ENCODE measurements around the gene SFPQ. TPM values are rescaled to one million over a fixed set of nuclear protein-coding genes. Genes with fewer than 3 reads are reported as not detected.
"Not testable (repeated sequence)": the region's sequence is repeated elsewhere in the genome, so short reads cannot be mapped to it uniquely, and the experiment has no call there.

Gene SFPQ, protein sequence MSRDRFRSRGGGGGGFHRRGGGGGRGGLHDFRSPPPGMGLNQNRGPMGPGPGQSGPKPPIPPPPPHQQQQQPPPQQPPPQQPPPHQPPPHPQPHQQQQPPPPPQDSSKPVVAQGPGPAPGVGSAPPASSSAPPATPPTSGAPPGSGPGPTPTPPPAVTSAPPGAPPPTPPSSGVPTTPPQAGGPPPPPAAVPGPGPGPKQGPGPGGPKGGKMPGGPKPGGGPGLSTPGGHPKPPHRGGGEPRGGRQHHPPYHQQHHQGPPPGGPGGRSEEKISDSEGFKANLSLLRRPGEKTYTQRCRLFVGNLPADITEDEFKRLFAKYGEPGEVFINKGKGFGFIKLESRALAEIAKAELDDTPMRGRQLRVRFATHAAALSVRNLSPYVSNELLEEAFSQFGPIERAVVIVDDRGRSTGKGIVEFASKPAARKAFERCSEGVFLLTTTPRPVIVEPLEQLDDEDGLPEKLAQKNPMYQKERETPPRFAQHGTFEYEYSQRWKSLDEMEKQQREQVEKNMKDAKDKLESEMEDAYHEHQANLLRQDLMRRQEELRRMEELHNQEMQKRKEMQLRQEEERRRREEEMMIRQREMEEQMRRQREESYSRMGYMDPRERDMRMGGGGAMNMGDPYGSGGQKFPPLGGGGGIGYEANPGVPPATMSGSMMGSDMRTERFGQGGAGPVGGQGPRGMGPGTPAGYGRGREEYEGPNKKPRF
- total RNA-seq (248 TPM), polyA plus RNA-seq (ENCODE audit: insufficient read depth, low read depth, low replicate concordance) (140 TPM)
- long read RNA-seq, donor 1, transcript SFPQ-203 (3 exons, 1,431 nt), result minor isoform, 21 of 219 reads
- long read RNA-seq, donor 1, transcript SFPQ-205 (3 exons, 2,835 nt), result minor isoform, 31 of 219 reads
- long read RNA-seq, donor 1, transcript SFPQ-207 (2 exons, 440 nt), result minor isoform, 6 of 219 reads
- long read RNA-seq, donor 1, transcript SFPQ-201 (10 exons, 3,747 nt), result major isoform, 32 of 219 reads
- long read RNA-seq, donor 1, partial matches to known transcripts, result 119 of 219 reads
- long read RNA-seq, donor 1, other reads (novel, unspliced or antisense), result 7 of 219 reads
- long read RNA-seq, donor 2, transcript SFPQ-205 (3 exons, 2,835 nt), result major isoform, 87 of 403 reads
- long read RNA-seq, donor 2, transcript SFPQ-203 (3 exons, 1,431 nt), result minor isoform, 38 of 403 reads
- long read RNA-seq, donor 2, transcript SFPQ-209 (2 exons, 339 nt), result minor isoform, 22 of 403 reads
- long read RNA-seq, donor 2, transcript SFPQ-201 (10 exons, 3,747 nt), result minor isoform, 24 of 403 reads
- long read RNA-seq, donor 2, partial matches to known transcripts, result 193 of 403 reads
- long read RNA-seq, donor 2, other reads (novel, unspliced or antisense), result 21 of 403 reads
- long read RNA-seq, donor 3, transcript SFPQ-205 (3 exons, 2,835 nt), result major isoform, 100 of 506 reads
- long read RNA-seq, donor 3, transcript SFPQ-201 (10 exons, 3,747 nt), result minor isoform, 19 of 506 reads
- long read RNA-seq, donor 3, transcript SFPQ-209 (2 exons, 339 nt), result minor isoform, 19 of 506 reads
- long read RNA-seq, donor 3, transcript SFPQ-203 (3 exons, 1,431 nt), result minor isoform, 50 of 506 reads
- long read RNA-seq, donor 3, partial matches to known transcripts, result 293 of 506 reads
- long read RNA-seq, donor 3, other reads (novel, unspliced or antisense), result 5 of 506 reads
- long read RNA-seq, donor 4, transcript SFPQ-203 (3 exons, 1,431 nt), result minor isoform, 49 of 255 reads
- long read RNA-seq, donor 4, transcript SFPQ-205 (3 exons, 2,835 nt), result major isoform, 69 of 255 reads
- long read RNA-seq, donor 4, transcript SFPQ-209 (2 exons, 339 nt), result minor isoform, 8 of 255 reads
- long read RNA-seq, donor 4, transcript SFPQ-201 (10 exons, 3,747 nt), result minor isoform, 25 of 255 reads
- long read RNA-seq, donor 4, partial matches to known transcripts, result 93 of 255 reads
- long read RNA-seq, donor 4, other reads (novel, unspliced or antisense), result 8 of 255 reads
- long read RNA-seq, donor 5, transcript SFPQ-205 (3 exons, 2,835 nt), result major isoform, 5 of 30 reads
- long read RNA-seq, donor 5, partial matches to known transcripts, result 19 of 30 reads
- long read RNA-seq, donor 5, other reads (novel, unspliced or antisense), result 0 of 30 reads
- long read RNA-seq, donor 6, transcript SFPQ-207 (2 exons, 440 nt), result minor isoform, 7 of 79 reads
- long read RNA-seq, donor 6, transcript SFPQ-205 (3 exons, 2,835 nt), result major isoform, 29 of 79 reads
- long read RNA-seq, donor 6, transcript SFPQ-209 (2 exons, 339 nt), result minor isoform, 5 of 79 reads
- long read RNA-seq, donor 6, transcript SFPQ-203 (3 exons, 1,431 nt), result minor isoform, 12 of 79 reads
- long read RNA-seq, donor 6, partial matches to known transcripts, result 22 of 79 reads
- long read RNA-seq, donor 6, other reads (novel, unspliced or antisense), result 0 of 79 reads
- long read RNA-seq, donor 7, transcript SFPQ-201 (10 exons, 3,747 nt), result major isoform, 193 of 260 reads
- long read RNA-seq, donor 7, partial matches to known transcripts, result 10 of 260 reads
- long read RNA-seq, donor 7, other reads (novel, unspliced or antisense), result 52 of 260 reads
- long read RNA-seq, donor 8, transcript SFPQ-201 (10 exons, 3,747 nt), result minor isoform, 20 of 317 reads
- long read RNA-seq, donor 8, transcript SFPQ-205 (3 exons, 2,835 nt), result major isoform, 42 of 317 reads
- long read RNA-seq, donor 8, transcript SFPQ-207 (2 exons, 440 nt), result minor isoform, 12 of 317 reads
- long read RNA-seq, donor 8, transcript SFPQ-203 (3 exons, 1,431 nt), result minor isoform, 17 of 317 reads
- long read RNA-seq, donor 8, partial matches to known transcripts, result 211 of 317 reads
- long read RNA-seq, donor 8, other reads (novel, unspliced or antisense), result 5 of 317 reads
- long read RNA-seq, donor 9, transcript SFPQ-205 (3 exons, 2,835 nt), result major isoform, 9 of 91 reads
- long read RNA-seq, donor 9, transcript SFPQ-203 (3 exons, 1,431 nt), result minor isoform, 5 of 91 reads
- long read RNA-seq, donor 9, transcript SFPQ-201 (10 exons, 3,747 nt), result minor isoform, 7 of 91 reads
- long read RNA-seq, donor 9, partial matches to known transcripts, result 67 of 91 reads
- long read RNA-seq, donor 9, other reads (novel, unspliced or antisense), result 0 of 91 reads
- long read RNA-seq, donor 10, transcript SFPQ-205 (3 exons, 2,835 nt), result major isoform, 88 of 381 reads
- long read RNA-seq, donor 10, transcript SFPQ-201 (10 exons, 3,747 nt), result minor isoform, 19 of 381 reads
- long read RNA-seq, donor 10, transcript SFPQ-203 (3 exons, 1,431 nt), result minor isoform, 45 of 381 reads
- long read RNA-seq, donor 10, transcript SFPQ-209 (2 exons, 339 nt), result minor isoform, 18 of 381 reads
- long read RNA-seq, donor 10, partial matches to known transcripts, result 184 of 381 reads
- long read RNA-seq, donor 10, other reads (novel, unspliced or antisense), result 9 of 381 reads

DNA sequence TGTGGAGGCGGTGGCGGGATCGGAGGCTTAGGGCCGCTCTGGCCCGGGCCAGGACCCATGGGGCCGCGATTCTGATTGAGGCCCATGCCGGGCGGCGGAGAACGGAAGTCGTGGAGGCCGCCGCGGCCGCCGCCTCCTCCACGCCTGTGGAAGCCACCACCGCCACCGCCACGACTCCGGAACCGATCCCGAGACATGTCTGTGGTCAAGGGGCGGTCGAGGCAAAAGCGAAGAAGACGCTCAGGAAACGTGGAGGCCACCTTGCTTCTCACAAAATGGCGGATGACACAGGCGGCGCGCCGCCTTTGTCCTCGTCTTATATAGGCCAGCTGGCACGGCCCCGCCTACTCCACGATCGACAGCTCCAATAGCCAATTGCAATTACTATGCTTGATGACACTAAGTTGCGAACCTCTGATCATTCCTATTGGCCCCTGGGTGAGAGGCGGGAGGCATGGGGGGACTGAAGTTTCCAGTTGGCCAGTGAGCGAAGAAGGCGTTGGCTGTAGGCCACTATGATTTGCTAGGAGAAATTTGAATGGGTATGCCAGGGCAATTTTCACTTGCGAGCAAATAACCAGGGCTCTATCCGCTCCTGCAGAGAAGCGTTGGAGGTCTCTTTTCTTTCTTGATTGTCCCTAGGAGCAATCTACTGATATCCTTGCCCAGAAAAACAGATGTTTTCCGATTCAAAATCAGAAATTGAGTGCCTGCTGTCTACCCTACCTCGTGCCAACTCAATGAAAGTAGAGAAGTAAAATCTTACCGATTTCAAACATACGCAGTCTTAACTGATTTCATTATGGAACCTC, at the start of gene SFPQ:
Gene SFPQ, minus strand, starts transcription at position 293 of the 812 bp plus-strand sequence. Its CDS starts 96 bp downstream, at position 197.
- intact Hi-C loops (cut with DNase I), result no loop called here

DNA sequence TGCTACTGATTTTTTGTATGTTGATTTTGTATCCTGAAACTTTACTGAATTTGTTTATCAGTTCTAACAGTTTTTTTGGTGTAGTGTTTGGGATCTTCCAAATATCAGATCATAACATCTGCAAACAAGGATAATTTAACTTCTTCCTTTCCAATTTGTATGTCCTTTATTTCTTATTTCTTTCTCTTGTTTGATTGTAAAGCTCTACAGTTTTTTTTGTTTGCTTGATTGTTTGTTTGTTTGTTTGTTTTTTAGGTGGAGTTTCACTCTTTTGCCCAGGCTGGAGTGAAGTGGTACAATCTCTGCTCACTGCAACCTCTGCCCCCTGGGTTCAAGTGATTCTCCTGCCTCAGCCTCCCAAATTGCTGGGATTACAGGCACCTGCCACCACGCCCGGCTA, 43.8 kb upstream of the SFPQ start:
- H3K36me3 ChIP-seq (ENCODE audit: control insufficient read depth in 2 of 3, insufficient read depth in 3 of 3, low read length in 3 of 3); FAIRE-seq; intact Hi-C loops (cut with DNase I); H3K27ac ChIP-seq (ENCODE audit: low read depth in 2 of 2, low read length in 2 of 2); H3K4me3 ChIP-seq (ENCODE audit: low read length in 3 of 3); H3K4me1 ChIP-seq (ENCODE audit: control insufficient read depth in 2 of 3, insufficient read depth in 2 of 3, low read depth in 1 of 3, low read length in 3 of 3); DNase-seq; H3K9me3 ChIP-seq (ENCODE audit: control insufficient read depth in 2 of 3, insufficient read depth in 1 of 3, low read length in 3 of 3); H3K9ac ChIP-seq (ENCODE audit: low read length in 3 of 3); H3K27me3 ChIP-seq (ENCODE audit: control insufficient read depth, insufficient read depth, low read length): not testable (repeated sequence)

More for the DNA sequence above, at the start of gene SFPQ:
- TF ChIP-seq, protein P1, sequence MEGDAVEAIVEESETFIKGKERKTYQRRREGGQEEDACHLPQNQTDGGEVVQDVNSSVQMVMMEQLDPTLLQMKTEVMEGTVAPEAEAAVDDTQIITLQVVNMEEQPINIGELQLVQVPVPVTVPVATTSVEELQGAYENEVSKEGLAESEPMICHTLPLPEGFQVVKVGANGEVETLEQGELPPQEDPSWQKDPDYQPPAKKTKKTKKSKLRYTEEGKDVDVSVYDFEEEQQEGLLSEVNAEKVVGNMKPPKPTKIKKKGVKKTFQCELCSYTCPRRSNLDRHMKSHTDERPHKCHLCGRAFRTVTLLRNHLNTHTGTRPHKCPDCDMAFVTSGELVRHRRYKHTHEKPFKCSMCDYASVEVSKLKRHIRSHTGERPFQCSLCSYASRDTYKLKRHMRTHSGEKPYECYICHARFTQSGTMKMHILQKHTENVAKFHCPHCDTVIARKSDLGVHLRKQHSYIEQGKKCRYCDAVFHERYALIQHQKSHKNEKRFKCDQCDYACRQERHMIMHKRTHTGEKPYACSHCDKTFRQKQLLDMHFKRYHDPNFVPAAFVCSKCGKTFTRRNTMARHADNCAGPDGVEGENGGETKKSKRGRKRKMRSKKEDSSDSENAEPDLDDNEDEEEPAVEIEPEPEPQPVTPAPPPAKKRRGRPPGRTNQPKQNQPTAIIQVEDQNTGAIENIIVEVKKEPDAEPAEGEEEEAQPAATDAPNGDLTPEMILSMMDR (IDR thresholded peaks at IDR 0.05; ENCODE audit: borderline replicate concordance, extremely low read depth, insufficient read depth), result peak; percentile 0
- H3K27me3 ChIP-seq (ENCODE audit: control insufficient read depth, insufficient read depth, low read length), result no peaks in the 10 kb centered on the region
- peak within 1 kb of the TSS; percentile 75 to 97 (median 80) for H3K4me3 ChIP-seq (ENCODE audit: low read length in 3 of 3)
- FAIRE-seq, result peak; percentile 99
- H3K27ac ChIP-seq (ENCODE audit: low read depth in 2 of 2, low read length in 2 of 2), result peak within 1 kb of the TSS; percentile 96 to 98
- no peaks in the 10 kb centered on the region for H3K9me3 ChIP-seq (ENCODE audit: control insufficient read depth in 2 of 3, insufficient read depth in 1 of 3, low read length in 3 of 3)
- H3K36me3 ChIP-seq (ENCODE audit: control insufficient read depth in 2 of 3, insufficient read depth in 3 of 3, low read length in 3 of 3), result peaks cover 17 to 36% (median 27%) of the 10 kb centered on the region in 3 donors
- peak within 1 kb of the TSS; percentile 61 to 93 (median 79) for H3K9ac ChIP-seq (ENCODE audit: low read length in 3 of 3)
- H3K4me1 ChIP-seq (ENCODE audit: control insufficient read depth in 2 of 3, insufficient read depth in 2 of 3, low read depth in 1 of 3, low read length in 3 of 3), result peaks cover 0 to 22% (median 11%) of the 10 kb centered on the region in 3 donors
- DNase-seq, result peak; percentile 98 to 99 (median 99)
